ENCODE measurements around the gene GPR31.
A peak's percentile ranks its signal among the peaks of the same experiment; 100 is the strongest.

GPR31 gene

DNA sequence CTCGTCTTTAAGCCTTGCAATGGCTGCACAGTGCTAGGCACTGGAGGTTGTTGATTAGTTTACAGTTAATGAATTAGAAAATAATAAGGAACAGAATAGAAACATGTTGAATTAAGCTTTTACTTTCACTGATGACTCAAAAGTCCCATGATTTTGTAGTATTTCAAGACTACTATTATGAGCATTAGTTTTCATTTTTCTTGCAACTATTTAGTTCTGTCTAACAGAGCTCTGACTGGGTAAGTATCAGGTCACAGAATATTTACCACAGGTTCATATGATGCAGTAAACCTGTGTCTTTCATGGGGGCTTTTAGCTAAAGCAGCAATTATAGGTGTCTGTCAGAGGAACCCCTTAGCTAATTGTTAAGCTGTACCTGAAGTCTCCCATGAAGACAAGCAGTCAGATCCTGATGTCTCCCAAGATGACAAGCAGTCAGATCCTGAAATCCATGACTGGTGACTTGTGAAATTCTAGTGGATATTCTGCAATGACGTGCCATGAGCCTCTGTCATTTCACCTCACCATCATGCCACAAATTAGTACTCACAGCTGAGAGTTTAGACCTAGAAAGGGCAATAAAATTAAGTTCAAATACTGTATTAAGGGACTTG lies 8.2 kb upstream of the GPR31 start:
- DNase-seq = no peak

GRCh38 chr6:167164261-167164660 lies 6.5 kb upstream of the GPR31 start:
- no peak for DNase-seq

GRCh38 chr6:167163476-167164011 lies 5.8 kb upstream of the GPR31 start:
- DNase-seq = no peak

- DNase-seq = no peak
These were observed 4.8 kb upstream of the GPR31 start for GRCh38 chr6:167162591-167162990.

- DNase-seq = no peak
These were observed 4.2 kb upstream of the GPR31 start for GRCh38 chr6:167161851-167162467.

GRCh38 chr6:167157414-167157813 lies 366 bp downstream of the GPR31 start:
- no peak for DNase-seq

DNA sequence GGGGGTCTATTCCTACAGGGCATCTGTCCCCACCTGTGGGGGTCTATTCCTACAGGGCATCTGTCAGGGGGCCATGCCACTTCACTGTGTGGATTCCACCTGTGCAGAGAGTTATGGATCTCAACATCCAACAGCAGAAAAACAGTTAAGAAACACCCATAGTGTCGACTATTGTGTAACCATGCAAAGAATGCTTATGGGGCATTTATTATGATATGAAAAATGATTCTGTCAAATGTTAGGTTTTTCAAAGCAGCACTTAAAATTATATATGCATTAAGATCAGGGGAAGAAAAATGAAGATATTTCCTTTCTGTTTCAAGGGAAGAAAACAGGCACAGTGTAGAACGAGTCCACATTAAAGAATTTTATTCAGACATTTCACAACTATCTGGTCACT lies 2.9 kb downstream of the GPR31 start:
- no peak for DNase-seq

- no peak for DNase-seq
These were observed 3.5 kb downstream of the GPR31 start for GRCh38 chr6:167154291-167154690.

DNA sequence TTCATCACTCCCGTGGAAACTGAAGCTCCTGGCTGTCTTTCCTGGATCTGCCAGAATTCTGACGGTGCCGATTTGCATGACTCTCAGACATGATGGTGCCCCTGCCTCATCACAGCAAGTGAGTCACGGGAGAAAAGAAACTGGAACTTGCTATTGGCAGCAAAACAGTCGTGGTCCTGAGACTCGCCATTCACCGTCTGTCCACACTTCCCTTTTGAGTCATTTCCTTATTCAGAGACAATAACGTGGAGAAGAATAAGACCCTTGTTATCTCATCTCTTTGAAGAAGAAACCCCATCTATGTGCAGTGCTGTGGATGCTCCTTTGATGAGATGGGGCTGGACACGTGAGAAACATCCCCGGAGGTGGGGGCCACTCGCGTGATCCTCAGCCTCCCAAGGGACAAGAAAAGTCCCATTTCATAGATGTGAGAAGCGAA lies 4.2 kb downstream of the GPR31 start:
- peak; percentile 37 for DNase-seq

DNA sequence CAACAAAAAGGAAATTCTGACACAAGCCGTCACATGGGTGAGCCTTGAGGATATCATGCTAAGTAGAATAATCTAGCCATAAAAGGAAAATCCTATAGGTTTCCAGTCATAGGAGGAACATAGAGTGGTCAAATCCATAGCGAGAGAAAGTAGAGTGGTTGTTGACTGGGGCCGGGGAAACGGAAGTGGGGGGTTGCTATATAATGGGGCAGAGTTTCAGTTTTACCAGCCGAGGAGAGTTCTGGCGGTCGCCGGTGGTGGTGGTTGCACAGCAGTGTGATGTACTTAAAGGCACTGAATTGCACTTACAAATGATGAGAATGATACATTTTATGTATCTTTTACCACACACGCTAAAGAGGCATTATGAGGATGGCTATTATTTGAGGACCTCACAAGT lies 4.9 kb downstream of the GPR31 start:
- DNase-seq = no peak

DNA sequence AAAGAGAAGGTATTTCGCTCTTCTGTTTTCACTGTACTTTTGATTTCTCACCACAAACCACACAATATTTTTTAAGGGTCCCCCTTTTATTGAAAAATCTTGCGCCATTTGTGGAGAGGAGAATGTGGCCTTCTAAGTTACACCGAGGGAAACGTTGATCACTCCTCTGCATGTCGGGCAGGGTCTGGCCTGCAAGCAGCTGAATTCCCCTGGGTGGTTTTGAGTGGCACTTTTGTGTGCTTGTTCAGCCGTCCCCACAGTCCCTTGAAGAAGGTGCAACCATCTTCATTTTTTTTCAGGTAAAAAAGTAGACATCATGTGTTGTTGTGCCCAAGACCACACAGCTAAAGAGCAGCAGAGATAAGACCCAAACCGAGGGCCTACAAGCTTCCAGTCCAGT lies 6.1 kb downstream of the GPR31 start:
- DNase-seq = no peak

- no peak for DNase-seq
These were observed 6.7 kb downstream of the GPR31 start for GRCh38 chr6:167150941-167151549.

GRCh38 chr6:167148997-167149396 lies 8.8 kb downstream of the GPR31 start:
- DNase-seq = no peak

DNA sequence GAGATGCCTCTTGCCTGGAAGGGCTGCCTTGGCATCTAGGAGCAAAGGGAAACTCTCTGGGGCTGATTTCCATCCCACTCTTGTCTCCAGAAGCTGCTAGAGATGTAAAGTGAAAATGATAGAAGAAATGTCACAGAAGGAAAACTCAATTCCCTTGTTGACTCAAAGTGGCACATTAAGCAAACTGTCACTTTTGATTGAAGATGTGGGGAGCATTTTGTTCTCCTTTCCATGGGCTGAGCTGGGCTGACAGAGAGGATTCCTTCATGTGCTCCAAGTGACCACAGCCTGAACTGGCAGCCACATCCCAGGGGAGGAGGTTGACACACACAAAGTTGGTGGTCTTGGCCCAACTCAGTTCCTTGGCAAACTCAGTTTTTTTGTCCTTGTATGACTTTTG lies 9.8 kb downstream of the GPR31 start:
- no peak for DNase-seq

DNA sequence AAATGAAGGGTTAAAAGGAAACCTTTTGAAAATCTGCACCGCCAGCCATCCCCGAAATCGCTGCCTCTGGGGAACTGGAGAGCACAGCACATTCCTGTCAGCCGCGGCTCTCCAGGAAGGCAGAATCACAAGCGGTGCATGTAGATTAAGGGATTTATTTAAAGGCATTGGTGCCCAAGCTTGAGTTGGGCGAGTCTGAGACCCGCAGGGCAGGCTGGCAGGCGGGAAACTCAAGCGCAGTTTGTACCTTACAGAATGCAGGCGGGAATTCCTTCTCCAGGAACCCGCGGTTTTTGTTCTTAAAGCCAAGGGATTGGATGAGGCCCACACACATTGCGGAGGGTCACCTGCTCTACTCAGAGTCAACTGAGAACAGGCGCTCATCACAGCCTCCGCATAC lies 10.8 kb downstream of the GPR31 start:
- no peak for DNase-seq

DNA sequence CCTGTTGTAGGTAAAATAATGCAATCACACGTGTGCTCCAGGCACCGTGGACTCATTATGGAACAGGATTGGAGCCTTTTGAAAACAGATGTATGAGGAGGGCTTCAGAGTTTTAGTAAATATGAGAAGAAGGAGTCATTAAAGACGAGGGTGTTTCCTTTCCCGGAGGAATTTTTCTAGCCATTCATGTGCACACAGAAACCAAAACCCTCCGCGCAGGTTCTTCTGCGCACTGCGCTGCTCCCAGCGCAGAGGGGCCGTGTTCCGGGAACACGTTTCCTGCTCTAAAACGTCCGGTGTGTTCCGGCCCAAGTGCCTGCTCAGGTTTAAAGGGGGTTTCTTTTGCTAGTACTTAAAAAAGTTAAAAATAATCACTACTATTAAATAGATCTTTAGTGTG lies 11.6 kb downstream of the GPR31 start:
- DNase-seq = peak; percentile 11

- DNase-seq = no peak
These were observed 12.3 kb downstream of the GPR31 start for GRCh38 chr6:167145461-167145860.

- DNase-seq = no peak
These were observed 14.7 kb downstream of the GPR31 start for GRCh38 chr6:167143041-167143440.

DNA sequence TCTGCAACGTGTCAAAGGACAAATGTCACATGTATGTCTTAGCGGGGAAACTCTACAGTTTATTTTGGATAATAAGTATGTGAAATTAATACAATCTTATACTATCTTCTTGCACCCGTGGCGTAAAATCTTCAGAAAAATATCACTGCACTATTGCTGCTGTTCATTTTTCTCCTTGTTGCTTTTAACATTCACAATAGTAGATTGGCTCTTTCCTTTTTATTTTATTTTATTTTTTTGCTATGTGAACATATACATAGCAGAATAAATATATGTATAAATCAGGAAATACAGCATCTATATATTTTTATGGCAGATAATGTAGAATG lies 15.4 kb downstream of the GPR31 start:
- no peak for DNase-seq

DNA sequence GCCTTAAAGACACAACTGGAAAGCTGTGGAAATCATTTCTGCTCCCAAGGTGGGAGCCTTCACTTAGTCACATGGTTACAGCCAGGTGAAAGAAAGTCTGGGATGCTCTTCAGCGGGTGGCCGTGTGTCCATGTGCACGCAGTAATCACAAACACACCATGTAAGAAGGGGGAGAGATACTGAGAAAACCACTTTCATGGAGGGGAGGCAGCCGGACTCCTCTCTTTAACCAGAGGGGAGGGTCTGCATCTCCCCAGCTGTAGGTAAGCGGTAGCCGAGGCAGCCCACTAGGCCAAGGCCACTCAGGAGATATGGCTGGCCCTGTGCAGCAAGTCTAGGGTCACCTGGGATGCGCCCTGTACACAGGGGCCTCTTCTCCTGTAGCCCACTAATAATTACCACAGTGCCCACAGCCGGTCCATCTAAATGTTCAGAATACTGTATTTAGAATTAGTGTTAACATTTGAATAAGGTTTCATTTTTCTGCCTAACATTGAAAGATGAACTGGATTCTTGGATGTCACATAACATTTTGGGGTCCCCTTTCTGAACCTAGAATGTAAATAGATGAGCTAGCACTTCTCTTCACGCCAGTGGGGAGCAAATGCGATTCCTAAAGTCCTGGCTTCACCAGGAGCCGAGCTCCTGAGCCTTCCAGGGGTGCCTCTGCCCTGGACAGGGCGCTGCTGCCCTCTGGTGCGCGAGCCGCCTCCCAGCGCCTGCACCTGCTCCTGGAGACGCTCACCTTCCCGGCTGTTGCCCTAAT lies 15.9 kb downstream of the GPR31 start:
- no peak for DNase-seq

DNA sequence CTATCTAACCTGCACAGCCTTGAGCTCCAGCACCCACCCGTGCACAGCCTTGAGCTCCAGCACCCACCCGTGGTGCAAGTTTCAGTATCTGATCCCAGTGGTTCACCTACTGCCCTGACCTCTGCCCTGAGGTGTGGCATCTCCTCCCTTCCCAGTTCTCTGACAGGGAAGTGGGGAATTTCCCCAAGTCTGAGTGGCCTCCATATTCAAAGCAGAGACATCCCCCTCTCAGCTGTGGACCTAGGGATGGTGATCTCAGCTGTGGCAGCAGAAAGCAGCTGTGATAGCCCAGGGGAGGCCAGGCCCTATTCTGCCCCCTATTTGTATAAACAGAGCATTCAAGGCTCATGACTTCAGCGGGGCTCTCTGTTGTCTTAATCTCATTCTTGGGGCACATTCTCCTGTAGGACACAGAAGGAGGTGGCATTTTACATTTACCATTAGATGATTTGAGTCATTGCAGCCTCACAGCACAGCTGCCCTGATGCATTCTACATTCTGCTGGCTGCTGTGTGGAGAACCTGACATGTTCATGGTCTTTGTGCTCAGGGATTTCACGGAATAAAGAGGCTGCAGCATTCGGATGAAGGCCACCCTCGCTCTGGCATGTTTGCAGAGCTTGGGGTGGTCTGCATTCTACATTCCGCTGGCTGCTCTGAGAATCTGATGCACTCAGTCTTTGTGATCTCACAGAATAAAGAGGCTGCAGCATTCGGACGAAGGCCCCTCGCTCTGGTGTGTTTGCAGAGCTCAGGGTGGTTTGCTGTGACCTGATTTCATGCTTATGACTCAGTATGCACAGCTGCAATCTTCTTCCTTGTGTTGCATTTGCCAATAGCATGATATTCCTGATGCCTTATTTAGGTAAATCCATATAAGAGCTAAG lies 16.9 kb downstream of the GPR31 start:
- DNase-seq = no peak

DNA sequence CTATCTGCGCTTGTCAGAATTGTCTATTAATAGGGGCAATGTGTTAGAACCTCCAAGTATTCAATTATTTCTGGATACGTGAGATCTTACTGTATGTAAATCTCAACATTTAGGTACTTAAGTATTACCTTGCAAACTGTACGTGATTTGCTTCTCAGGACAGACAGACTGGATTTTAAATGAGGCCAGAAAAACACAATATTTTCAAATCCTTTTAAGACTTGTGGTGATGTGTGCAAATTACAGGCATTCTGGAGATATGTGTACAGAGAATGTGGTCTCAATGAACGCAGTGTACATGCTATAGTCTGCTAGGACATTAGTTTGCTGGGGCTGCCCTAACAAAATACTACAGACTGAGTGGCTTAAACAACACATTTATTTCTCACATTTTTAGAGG lies 18.0 kb downstream of the GPR31 start:
- no peak for DNase-seq

GRCh38 chr6:167137881-167138280 lies 19.9 kb downstream of the GPR31 start:
- no peak for DNase-seq
